HG02973 (cell line): Measurements from ENCODE around the gene TRMT6.
A peak's percentile ranks its signal among the peaks of the same experiment; 100 is the strongest.

Experiments used
- ATAC-seq: cut with Tn5 transposase; IDR thresholded peaks from one replicate; pipeline ENCODE4 v1.9.1; 2021; ENCODE audit warnings: moderate library complexity; ENCODE audit not compliant: unreplicated experiment

TRMT6 gene

GRCh38 chr20:5950271-5951031 lies at the start of gene TRMT6, which contains the start of gene MCM8:
Gene TRMT6 (minus strand): TSS chr20:5950533. CDS start chr20:5950405, 128 bp downstream.
Gene MCM8 (plus strand): TSS chr20:5950652. CDS start chr20:5952016, 1,364 bp downstream.
- peak; percentile 95 for ATAC-seq

GRCh38 chr20:5999783-6000182 lies 49.5 kb upstream of the TRMT6 start:
- ATAC-seq = no peak

GRCh38 chr20:5996765-5997164 lies 46.4 kb upstream of the TRMT6 start:
- peak; percentile 94 for ATAC-seq

GRCh38 chr20:5991623-5992441 lies 41.5 kb upstream of the TRMT6 start:
- ATAC-seq = no peak

GRCh38 chr20:5990946-5991345 lies 40.6 kb upstream of the TRMT6 start:
- ATAC-seq = no peak

- no peak for ATAC-seq
Measured at GRCh38 chr20:5989539-5989938, 39.2 kb upstream of the TRMT6 start.

- ATAC-seq = no peak
Measured at GRCh38 chr20:5987383-5987782, 37.0 kb upstream of the TRMT6 start.

- no peak for ATAC-seq
Measured at GRCh38 chr20:5980720-5981538, 30.6 kb upstream of the TRMT6 start.

GRCh38 chr20:5979801-5980200 lies 29.5 kb upstream of the TRMT6 start:
- ATAC-seq = no peak

- ATAC-seq = no peak
Measured at GRCh38 chr20:5977975-5978374, 27.6 kb upstream of the TRMT6 start.

GRCh38 chr20:5977223-5977622 lies 26.9 kb upstream of the TRMT6 start:
- ATAC-seq = no peak

- no peak for ATAC-seq
Measured at GRCh38 chr20:5975778-5976177, 25.4 kb upstream of the TRMT6 start.

- ATAC-seq = no peak
Measured at GRCh38 chr20:5974531-5974930, 24.2 kb upstream of the TRMT6 start.

- no peak for ATAC-seq
Measured at GRCh38 chr20:5973971-5974370, 23.6 kb upstream of the TRMT6 start.

- ATAC-seq = no peak
Measured at GRCh38 chr20:5973172-5973571, 22.8 kb upstream of the TRMT6 start.

GRCh38 chr20:5971203-5971602 lies 20.9 kb upstream of the TRMT6 start:
- no peak for ATAC-seq

- ATAC-seq = no peak
Measured at GRCh38 chr20:5970381-5970780, 20.0 kb upstream of the TRMT6 start.

GRCh38 chr20:5969940-5970339 lies 19.6 kb upstream of the TRMT6 start:
- no peak for ATAC-seq

GRCh38 chr20:5969348-5969935 lies 19.1 kb upstream of the TRMT6 start:
- no peak for ATAC-seq

- ATAC-seq = no peak
Measured at GRCh38 chr20:5968462-5968861, 18.1 kb upstream of the TRMT6 start.

- no peak for ATAC-seq
Measured at GRCh38 chr20:5967469-5967868, 17.1 kb upstream of the TRMT6 start.
